GM13977 (cell line): ENCODE results near the gene IPO4.

Source experiments
- DNase-seq: peaks from one replicate; pipeline ENCODE4 v3.0.0; 2012; ENCODE audit warnings: low spot score
- CTCF ChIP-seq: IDR thresholded peaks from 2 replicates; pipeline ENCODE4 v1.5.1; 2012; ENCODE audit warnings: mild to moderate bottlenecking, control low read depth; ENCODE audit not compliant: insufficient read depth; ENCODE audit errors: extremely low read depth, missing control alignments
- in situ Hi-C: fragments of 300-500 bp; cut with MboI; formaldehyde crosslinking; loops from one replicate; pipeline ENCODE4 v1.12.0; 2022; ENCODE audit warnings: low sequenced_read_pairs, low pct_unique_long_range_greater_than_20kb, mixed read lengths, inconsistent platforms; ENCODE audit not compliant: unreplicated experiment

Gene IPO4

GRCh38 chr14:24141097-24141880 lies 47.3 kb downstream of the IPO4 start, which contains the start of gene EMC9:
Gene EMC9, minus strand, starts transcription at chr14:24141591. Its CDS starts 287 bp downstream, at chr14:24141304.
- in situ Hi-C loops, result no loop called here
- no peak for TF ChIP-seq CTCF
- DNase-seq, result peak; percentile 97

DNA sequence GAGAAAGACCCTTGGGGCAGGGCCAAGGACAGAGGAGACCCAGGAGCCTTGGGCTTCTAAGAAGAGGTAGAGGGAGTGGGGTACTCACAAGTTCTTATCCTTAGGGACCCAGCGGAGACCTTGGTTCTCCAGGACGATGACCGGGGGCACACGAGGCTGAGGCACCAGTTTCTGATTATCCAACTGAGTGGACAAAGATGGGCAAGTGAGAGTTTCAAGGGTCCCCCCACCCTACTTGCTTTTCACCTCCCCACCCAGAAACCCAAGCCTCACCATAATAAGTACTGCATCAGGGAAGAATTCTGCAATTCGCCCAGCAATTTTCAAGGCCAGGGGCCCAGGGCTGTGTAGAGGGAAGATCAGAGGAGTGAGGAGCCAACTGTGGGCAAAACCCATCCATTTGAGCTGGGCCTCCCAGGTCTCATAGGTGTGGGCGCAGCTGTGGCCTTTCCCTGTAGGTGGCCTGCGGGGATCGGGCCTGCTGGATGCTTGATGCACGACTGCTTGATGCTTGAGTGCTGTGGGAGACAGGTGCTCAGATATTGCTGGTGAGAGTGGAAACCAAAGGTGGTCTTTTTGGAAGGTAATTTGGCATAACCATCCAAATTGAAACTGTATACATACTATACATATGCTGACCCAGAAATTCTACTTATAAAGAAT lies 49.2 kb downstream of the IPO4 start:
- TF ChIP-seq CTCF, result no peak
- DNase-seq, result no peak
- in situ Hi-C loops, result no loop called here

GRCh38 chr14:24138396-24139271 lies 50.0 kb downstream of the IPO4 start:
- TF ChIP-seq CTCF, result no peak
- DNase-seq, result no peak
- in situ Hi-C loops, result no loop called here

DNA sequence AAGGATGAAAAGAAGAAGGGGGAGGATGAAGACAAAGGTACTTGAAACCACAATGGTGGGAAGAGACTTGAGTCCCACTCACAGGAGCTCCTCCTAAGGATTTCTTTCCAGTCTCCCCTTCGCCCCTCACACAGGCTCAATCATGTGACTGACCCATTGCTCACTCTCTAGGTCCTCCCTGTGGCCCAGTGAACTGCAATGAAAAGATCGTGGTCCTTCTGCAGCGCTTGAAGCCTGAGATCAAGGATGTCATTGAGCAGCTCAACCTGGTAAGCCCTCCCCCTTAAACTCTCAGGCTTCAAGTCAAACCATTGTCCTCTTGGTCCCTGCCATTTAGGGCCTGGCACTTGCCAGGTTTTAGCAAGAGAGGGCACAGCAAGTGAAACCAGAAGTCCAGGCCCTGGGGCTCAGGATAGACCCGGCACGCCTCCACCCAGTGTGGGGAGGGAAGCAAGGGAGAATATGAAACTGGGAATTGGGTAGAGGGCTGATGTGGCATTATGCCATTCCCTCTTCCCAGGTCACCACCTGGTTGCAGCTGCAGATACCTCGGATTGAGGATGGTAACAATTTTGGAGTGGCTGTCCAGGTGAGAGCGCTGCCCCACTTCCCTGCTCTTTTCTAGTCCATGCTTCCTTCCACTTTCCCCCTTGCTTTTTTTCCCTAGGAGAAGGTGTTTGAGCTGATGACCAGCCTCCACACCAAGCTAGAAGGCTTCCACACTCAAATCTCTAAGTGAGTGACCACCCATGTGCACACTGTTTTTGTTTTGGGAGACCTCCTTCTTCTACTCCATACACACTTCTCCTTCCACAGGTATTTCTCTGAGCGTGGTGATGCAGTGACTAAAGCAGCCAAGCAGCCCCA lies 50.9 kb downstream of the IPO4 start:
- in situ Hi-C loops, result no loop called here
- DNase-seq, result no peak
- TF ChIP-seq CTCF, result no peak

DNA sequence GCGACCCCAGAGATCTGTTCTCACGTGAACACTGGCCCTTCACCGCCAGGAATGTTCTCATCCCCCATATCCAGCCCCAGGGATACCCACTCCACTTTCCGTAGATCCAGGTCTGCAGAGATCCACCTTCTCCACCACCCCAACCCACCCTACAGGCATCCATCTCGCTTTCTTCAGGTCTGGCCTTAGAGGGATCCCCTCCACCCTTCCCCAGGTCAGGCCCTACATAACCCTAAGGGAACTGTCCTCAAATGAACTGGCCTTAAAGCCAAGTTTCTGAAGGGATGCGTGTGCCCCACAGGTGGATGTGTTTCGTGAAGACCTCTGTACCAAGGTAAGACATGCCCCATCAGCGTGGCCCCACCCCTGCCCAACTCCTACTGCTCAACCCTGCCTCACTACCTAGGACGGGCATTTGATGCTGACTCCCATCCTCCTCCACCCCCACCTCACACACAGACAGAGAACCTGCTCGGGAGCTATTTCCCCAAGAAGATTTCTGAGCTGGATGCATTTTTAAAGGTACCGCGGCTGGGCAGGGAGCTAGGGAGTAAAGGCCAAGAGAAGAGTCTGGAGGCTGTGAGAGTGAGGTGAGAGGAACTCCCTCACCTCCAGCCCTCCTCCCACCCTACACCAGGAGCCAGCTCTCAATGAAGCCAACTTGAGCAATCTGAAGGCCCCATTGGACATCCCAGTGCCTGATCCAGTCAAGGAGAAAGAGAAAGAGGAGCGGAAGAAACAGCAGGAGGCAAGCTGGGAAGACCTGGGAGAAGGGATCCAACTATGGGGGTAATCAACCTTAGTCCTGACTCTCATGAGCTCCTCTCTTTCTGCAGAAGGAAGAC lies 51.7 kb downstream of the IPO4 start:
- no peak for DNase-seq
- in situ Hi-C loops, result no loop called here
- TF ChIP-seq CTCF, result no peak
